Activated CD4-positive, alpha-beta T cell treated with anti-CD3 and anti-CD28 coated beads, Interleukin-2, amount 50 U/mL, for 24 hours (primary cell): ENCODE results near the gene SLC1A5.
"Not testable (repeated sequence)": the region's sequence is repeated elsewhere in the genome, so short reads cannot be mapped to it uniquely, and the experiment has no call there.

Source experiments
- DNase-seq, 2 donors: peaks; one replicate each; pipeline ENCODE4 v3.0.0-alpha.2; 2020; ENCODE audit warnings: low read depth in 1 of 2, low spot score in 1 of 2

The SLC1A5 gene

DNA sequence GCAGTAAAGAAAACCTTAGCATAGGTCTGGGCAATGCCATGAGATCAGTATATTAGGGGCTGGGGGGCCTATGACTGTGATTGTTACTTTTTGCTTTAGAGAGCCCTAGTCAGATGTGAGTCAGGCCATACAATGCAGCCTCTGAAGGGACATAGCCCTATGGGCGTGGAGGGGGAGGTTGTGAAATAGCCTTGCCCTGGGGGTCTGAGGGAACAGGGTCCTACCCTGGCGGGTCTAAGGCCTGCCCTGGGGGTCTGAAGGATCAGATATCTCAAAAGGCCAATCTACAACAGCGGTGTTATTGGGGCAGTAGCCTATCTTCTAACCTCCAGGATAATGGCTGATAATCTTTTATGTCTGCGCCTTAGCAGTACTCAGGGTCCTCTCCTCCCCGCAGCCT is 13.8 kb upstream of the SLC1A5 start:
- no peak for DNase-seq

GRCh38 chr19:46798713-46799112 is 10.3 kb upstream of the SLC1A5 start:
- no peak for DNase-seq

DNA sequence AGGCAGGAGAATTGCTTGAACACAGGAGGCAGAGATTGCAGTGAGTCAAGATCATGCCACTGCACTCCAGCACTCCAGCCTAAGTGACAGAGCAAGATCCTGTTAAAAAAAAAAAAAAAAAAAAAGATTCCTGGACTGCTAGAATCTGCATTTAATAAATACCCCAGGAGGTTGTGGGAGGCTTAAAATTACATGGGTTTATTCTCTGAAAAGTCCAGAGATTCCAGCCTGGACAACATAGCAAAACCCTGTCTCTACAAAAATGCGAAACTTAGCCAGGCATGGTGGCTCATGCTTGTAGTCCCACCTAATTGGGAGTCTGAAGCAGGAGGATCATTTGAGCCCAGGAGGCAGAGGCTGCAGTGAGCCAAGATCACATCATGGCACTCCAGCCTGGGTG is 9.5 kb upstream of the SLC1A5 start:
- no peak for DNase-seq

GRCh38 chr19:46791944-46792343 is 3.5 kb upstream of the SLC1A5 start:
- peak in 1 of 2 donors; percentile 34 for DNase-seq

DNA sequence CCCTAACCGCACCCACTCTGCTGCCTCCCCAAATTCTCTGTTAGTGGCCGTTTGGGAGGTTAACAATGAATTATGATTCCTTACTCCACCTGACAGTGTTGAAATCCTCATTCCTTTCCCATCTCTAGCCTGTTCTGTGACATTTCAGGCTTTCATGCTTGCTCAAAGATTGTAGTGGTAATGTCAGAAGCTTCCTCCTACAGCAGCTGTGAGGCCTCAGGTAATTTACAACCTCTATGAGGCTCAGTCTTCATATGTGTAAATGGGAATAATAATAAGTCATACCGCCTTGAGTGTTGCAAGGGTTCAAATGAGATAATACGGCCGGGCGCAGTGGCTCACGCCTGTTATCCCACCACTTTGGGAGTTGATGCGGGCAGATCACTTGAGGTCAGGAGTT is 977 bp upstream of the SLC1A5 start:
- DNase-seq: no peak

GRCh38 chr19:46788968-46789338 is 559 bp upstream of the SLC1A5 start:
- no peak for DNase-seq

- peak in 1 of 2 donors; percentile 25 for DNase-seq
These were observed 798 bp downstream of the SLC1A5 start for GRCh38 chr19:46787331-46788261.

DNA sequence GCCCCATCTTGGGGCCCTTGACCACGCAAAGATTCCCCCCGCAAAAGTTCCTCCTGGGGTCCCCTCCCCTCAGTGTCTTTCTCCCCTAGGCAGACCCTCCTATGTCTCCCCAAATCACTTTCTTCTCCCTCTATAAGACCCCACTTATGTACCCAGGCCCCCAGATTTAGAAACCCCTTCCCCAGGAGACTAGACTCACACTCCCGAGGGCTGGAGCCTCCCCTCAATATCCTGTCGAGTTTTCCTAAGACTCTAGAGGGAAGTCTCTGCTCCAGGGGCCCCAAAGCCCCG is 1.4 kb downstream of the SLC1A5 start:
- no peak for DNase-seq

GRCh38 chr19:46786236-46787039 is 2.0 kb downstream of the SLC1A5 start:
- peak; percentile 70 to 89 for DNase-seq

DNA sequence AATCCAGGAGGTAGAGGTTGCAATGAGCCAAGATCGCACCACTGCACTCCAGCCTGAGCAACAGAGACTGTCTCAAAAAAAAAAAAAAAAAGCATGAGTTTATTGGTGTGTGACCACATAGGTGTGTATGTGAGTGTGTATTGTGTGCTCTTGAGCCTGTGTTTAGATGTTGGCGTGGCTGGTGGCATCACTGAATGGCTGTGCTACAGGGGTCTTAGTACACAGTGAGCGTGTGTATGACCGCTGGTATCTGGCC is 2.5 kb downstream of the SLC1A5 start:
- DNase-seq: no peak

GRCh38 chr19:46785054-46785979 is 3.1 kb downstream of the SLC1A5 start:
- DNase-seq: no peak

- peak; percentile 37 to 49 for DNase-seq
These were observed 3.9 kb downstream of the SLC1A5 start for GRCh38 chr19:46784262-46785053.

- DNase-seq: no peak
These were observed 4.7 kb downstream of the SLC1A5 start for GRCh38 chr19:46783670-46784069.

- no peak for DNase-seq
These were observed 5.9 kb downstream of the SLC1A5 start for GRCh38 chr19:46782355-46783019.

DNA sequence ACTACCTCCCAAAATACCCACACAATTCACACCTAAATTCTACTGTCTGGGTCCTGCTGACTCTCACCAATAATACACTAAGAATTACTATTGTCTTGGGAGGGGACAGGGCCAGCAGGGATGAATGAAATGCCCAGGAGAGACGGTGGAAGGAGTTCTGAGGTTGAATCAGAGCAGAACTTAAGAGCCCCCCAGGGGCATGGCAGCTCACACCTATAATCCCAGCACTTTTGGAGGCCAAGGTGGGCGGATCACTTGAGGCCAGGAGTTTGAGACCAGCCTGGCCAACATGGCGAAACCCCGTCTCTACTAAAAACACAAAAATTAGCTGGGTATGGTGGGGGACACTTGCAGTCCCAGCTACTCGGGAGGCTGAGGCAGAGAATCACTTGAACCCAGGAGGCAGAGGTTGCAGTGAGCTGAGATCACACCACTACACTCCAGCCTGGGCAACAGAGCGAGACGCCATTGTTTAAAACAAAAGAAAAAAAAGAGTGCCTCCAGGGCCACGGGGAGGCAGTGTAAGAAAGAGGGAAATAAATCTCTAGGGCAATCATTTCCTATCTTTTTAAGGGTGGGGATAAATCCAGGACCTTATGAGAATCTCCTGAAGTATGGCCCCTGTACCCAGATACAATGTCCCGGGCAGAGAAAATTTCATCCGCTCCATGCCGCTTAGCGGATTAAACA is 10.3 kb downstream of the SLC1A5 start:
- DNase-seq: not testable (repeated sequence)

DNA sequence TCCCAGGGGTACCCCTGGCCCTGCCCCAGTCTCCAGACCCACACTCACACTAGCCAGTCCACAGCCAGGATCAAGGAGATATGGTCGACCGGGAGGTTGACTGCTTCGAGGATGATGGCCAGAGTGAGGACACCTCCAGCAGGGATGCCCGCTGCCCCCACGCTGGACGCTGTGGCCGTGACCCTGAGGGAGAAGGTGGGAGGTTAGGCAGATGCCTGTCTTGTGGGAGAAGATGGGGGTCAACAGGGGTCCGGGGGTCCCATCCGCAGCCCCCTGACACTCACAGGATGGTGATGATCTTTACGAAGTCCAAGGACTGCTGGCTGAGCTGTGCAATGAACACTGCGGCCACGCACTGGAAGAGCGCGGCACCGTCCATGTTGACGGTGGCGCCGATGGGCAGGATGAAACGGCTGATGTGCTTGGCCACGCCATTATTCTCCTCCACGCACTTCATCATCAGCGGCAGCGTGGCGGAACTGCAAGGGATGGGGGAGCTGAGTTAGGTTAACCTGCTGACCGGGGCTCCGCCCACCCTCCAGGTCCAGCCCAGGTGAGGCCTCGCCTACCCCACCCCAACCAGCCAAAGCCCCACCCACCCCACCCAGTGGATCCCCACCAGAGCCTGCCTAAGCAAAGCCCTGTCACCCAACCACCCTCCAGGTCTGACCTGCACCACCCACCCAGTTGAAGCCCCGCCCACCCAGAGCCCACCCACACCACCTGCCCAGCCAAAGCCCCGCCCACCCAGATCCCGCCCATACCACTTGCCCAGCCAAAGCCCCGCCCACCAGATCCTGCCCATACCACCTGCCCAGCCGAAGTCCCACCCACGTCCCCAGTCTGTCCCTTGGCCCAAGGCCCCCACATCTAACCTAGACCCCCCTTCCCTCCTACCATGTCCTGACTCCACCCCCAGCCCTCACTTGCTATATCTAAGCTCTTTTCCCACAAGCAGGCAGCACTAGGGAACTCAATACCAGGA is 11.2 kb downstream of the SLC1A5 start:
- no peak for DNase-seq

DNA sequence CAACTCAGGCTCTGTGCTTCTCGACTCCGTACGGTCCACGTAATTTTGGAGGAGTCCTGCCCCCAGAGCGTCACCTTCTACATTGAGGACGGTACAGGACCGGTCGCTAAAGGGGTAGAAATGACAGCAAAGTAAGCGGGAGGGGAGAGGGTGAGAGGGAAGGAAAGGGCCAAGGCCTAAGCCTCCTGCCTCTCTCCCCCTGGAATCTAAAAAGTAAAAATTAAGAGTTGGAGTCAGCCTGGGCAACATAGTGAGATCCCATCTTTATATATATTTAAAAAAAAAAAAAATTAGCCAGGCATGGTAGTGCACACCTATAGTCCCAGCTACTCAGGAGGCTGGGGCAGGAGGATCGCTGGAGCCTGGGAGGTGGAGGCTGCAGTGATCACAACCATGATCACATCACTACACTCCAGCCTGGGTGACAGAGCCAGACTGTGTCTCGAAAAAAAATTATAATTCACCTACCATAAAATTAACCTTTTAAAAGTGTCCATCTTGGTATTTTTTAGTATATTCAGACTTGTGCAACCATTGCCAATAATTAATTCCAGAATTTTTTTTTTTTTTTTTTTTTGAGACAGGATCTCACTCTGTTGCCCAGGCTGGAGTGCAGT is 12.6 kb downstream of the SLC1A5 start:
- no peak for DNase-seq

DNA sequence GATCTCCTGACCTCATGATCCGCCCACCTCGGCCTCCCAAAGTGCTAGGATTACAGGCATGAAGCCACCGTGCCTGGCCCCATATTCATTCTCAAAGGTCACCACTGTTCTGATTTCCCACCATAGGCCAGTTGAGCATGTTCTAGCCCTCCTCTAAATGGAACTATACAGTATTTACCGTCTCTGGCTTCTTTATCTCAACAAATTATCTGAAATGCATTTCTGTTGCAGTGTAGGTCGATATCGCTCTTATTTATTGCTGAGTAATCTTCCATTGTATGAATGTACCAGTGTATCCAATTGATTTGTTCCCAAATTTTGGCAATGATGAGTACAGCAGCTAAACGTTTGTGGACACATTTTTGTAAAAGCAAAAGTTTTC is 15.4 kb downstream of the SLC1A5 start:
- no peak for DNase-seq
